Stimulated activated CD4-positive, alpha-beta T cell treated with anti-CD3 and anti-CD28 coated beads, Interleukin-15, amount 100 ng/mL, for 24 hours (primary cell): ENCODE results near the gene UPK1B.

ENCODE experiments used
- DNase-seq: peaks from one replicate; pipeline ENCODE4 v3.0.0-alpha.2; 2020

UPK1B gene

GRCh38 chr3:119177321-119177720 is 3.9 kb downstream of the UPK1B start:
- DNase-seq = no peak

GRCh38 chr3:119181765-119182164 is 8.4 kb downstream of the UPK1B start:
- no peak for DNase-seq

DNA sequence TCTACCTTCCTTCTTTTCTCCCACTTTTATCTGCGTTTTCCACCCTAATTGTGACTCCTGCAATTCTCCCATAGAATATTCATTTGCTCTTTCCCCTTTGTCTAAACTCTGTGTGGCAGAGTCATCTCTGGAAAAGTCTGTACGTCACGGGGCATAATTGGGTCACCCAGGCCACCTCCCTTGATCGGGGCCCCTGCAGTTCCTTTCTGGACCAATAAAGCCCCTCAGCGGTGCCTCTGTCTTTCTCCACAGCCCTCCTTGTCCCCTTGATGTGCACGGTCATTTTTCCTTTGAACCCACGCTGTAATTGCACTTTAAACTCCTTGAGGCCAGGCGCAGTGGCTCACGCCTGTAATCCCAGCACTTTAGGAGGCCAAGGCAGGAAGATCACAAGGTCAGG is 10.7 kb downstream of the UPK1B start:
- no peak for DNase-seq

GRCh38 chr3:119184796-119185570 is 11.6 kb downstream of the UPK1B start:
- no peak for DNase-seq

GRCh38 chr3:119187266-119187665 is 13.9 kb downstream of the UPK1B start:
- no peak for DNase-seq

DNA sequence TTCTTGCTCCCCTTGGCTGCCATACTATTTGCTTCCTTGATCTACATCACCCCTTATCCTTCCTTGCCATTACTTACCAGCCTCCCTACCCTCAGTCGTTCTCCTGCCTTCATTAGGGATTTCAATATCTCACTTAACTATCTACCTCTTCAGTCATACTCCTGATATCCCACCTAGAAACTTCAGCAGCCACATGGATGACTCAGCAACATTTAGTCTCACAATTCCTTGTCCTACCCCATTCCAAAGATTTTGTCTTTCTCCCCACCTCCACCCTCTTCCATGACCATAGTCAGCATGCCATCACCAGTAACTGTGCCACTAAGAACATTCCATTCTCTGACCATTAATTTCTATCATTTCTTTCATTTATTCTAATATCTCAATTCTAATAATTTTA is 18.4 kb downstream of the UPK1B start:
- no peak for DNase-seq

- no peak for DNase-seq
Measured at GRCh38 chr3:119194237-119195150, 21.1 kb downstream of the UPK1B start.

GRCh38 chr3:119195151-119195476 is 21.7 kb downstream of the UPK1B start:
- no peak for DNase-seq

DNA sequence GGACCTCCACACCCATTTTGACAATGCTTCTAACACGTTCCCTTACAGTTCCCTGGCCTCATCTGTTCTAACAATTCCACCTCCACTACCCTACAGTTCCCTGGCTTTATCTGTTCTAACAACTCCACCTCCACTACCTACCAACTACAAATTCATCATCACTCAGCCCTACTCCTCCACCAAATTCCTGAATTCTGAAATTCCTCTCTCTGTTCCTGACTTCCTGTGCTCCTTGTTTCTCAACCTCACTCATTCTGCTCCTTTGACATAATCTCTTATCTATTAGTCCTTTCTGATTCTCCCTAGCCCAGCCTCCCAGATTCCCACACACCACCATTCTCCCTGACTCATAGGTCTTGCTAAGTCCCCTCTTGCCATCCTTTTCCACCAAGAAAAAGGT is 22.5 kb downstream of the UPK1B start:
- no peak for DNase-seq

GRCh38 chr3:119205209-119205608 is 31.8 kb downstream of the UPK1B start:
- no peak for DNase-seq

DNA sequence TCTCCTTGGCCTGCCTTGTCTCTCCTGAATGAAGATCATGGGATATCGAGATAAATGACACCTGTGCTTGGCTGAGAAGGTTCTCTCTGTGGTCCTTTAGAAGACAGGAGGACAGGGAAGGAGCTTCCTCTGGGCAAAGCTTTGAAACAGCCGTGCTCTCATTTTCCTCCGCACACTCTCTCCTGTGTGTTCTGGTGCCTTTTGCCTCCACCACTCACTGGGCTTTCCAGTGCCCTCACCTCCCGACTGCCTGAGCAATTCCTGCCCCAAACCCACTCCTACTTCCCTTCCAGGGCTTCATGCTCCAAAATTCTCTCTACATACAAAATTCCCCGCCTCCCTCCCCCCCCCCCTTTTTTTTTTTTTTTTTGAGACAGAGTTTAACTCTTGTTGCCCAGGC is 32.3 kb downstream of the UPK1B start:
- DNase-seq = no peak

GRCh38 chr3:119206611-119207511 is 33.5 kb downstream of the UPK1B start:
- peak; percentile 25 for DNase-seq

DNA sequence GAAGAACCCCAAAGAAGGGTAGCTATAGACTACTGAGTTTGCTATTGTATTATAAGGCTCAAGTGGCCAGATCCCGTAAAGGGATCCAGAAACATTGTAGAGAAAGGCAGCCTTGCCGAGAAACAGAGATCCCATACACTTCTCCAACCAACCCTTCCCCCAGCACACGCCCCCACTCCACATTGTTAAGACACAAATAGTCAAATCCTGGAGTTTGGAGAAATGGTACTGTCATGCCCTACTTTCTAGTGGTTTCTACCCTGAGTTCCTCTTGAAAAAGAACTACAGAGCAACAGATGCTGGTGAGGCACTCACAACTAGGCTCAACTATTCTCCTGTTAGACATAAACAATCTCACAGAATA is 34.1 kb downstream of the UPK1B start:
- DNase-seq = no peak

- DNase-seq = no peak
Measured at GRCh38 chr3:119211193-119211592, 37.8 kb downstream of the UPK1B start.

DNA sequence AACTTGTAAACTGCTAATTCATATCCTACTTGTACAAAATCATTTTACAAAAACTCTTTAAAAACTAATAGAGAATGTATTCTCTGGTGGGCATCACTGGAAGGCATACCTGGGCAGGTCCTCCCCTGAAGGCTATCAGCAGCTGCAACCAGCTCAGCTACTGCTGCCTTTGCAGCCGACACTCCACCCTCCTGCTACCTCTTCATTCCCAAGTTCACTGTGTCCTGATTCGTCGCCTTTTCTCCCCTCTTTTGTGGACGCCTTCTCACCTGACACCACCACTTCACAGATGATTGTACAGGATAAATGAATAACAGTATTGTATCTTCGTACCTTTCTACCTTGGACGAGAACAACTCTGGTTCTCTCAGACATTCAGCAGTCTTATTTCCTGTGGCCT is 38.4 kb downstream of the UPK1B start:
- no peak for DNase-seq

DNA sequence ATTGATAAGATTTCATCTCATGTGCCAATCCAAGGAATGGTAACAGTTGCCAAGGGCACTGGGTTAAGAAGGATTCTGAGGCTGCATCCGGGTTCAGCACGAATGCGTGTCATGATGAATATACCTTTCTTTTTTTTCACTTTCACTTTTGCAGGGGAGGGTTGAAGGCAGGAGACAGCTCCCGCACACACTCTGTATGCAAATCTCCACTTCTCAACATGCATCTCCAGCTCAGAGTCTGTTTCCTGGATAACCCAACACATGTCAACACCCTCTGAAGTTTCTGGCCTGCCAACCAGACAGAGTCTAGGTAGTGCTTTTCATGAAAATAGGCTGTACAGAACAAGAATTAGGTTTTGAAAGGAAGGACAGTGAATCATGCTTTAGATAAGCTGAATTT is 45.7 kb downstream of the UPK1B start:
- peak; percentile 43 for DNase-seq

GRCh38 chr3:119220198-119220597 is 46.8 kb downstream of the UPK1B start:
- no peak for DNase-seq

GRCh38 chr3:119220970-119221667 is 47.7 kb downstream of the UPK1B start:
- DNase-seq = no peak

DNA sequence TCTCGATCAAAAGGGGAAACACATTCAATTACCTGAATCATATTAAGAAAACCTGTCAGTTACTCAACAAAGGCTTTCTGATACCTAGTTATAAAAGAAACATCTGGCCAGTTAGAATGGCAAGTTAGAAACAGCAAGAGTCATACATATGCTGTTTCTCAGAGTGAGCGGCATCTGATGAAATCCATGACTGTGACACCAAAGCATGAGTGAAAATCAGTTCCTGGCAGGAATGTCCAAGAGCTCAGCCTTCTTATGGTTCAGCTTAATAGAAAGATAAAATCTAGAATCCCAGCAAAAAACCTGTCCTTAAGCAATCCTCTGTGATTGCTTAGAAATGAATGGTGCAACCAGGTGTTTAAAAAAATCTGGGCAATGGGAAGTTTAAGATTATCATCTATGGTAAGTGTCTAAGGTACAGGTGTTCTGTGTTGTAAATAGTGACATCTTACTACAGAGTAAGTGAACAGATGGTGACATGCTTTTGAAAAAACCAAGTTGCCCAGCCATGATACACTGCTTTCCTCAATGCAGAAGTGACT is 48.5 kb downstream of the UPK1B start:
- DNase-seq = no peak

DNA sequence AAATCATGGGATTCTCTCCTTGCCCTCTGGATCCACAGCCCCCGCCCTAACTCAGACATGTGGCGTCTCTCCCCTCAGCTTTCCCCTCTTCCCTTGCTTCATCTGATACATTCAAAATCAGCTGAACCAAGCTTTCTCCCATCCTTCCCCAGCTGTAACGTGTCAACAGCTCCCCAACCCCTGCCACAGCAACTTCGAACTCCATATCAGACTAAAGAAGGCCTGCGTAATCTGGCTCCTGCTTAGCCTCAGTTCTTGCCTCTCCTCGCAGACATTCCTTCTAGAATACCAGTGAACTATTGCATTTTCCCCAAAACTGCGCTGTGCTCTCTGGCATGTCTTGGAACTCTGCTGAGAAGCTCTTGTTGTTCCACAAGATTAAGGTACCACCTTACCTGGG is 49.0 kb downstream of the UPK1B start:
- DNase-seq = no peak

DNA sequence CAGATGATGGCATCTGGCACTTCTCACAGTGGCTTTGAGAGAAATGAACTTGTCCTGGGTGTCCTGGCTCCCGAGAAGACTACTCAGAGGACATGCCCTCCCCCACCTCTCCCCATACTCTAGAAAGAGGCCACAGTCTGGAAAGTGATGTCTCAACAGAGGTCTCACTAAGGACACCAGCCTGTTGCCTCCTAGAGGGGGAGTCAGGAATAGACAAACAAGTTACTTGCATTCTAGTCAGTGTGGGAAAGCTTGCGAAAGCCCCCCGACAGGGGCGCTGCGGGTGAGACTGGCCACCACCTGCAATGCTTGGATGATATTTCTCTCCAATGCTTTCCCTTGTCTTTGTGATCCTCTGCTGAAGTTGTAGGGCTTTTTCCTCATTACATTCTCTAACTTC is 50.1 kb downstream of the UPK1B start:
- no peak for DNase-seq

- no peak for DNase-seq
Measured at GRCh38 chr3:119225121-119225520, 51.7 kb downstream of the UPK1B start.
